PC-9 (cell line): ENCODE results near the gene CUX1. TPM values are rescaled to one million over a fixed set of nuclear protein-coding genes. Genes with fewer than 3 reads are reported as not detected.

Experiments
- BruUV-seq: library from RNA; stranded (reverse); fragments of 400-500 nt; replicated peaks from 2 replicates; lab custom pipeline; 2021; lab: Mats Ljungman, UMichigan
- CTCF ChIA-PET: fragments of 300-600 bp; sonication (Branson Sonifier 250); formaldehyde crosslinking; loops from one replicate; lab custom pipeline; 2022; ENCODE audit warnings: antibody characterized with exemption; lab: Charles Lee
- POLR2A ChIA-PET: fragments of 300-600 bp; sonication (Branson Sonifier 250); formaldehyde crosslinking; loops from one replicate; lab custom pipeline; 2022; ENCODE audit warnings: antibody characterized with exemption; ENCODE audit not compliant: unreplicated experiment; lab: Charles Lee
- DNase-seq, 2 experiments: peaks; one replicate each; pipeline versions ENCODE4 v3.0.0 to v3.0.0-alpha.2; 2015 to 2022; ENCODE audit warnings: mixed read lengths in 1 of 2
- H2AFZ ChIP-seq: fragments of 200-600 bp; sonication (generic); 2 replicates; pipeline ENCODE4 v1.8.1; 2017; ENCODE audit warnings: antibody characterized with exemption
- H3F3A ChIP-seq: fragments of 200-600 bp; sonication (generic); 2 replicates; pipeline ENCODE4 v1.8.1; 2017; ENCODE audit warnings: antibody characterized with exemption, mild to moderate bottlenecking, low read depth; ENCODE audit not compliant: insufficient read depth
- H3K27ac ChIP-seq: fragments of 200-600 bp; sonication (generic); 2 replicates; pipeline ENCODE4 v1.6.1; 2016; ENCODE audit warnings: mixed run types
- H3K27me3 ChIP-seq: fragments of 200-600 bp; sonication (generic); 2 replicates; pipeline ENCODE4 v1.6.1; 2016; ENCODE audit warnings: low read depth, mixed run types; ENCODE audit not compliant: insufficient read depth
- H3K36me3 ChIP-seq: fragments of 200-600 bp; sonication (generic); 2 replicates; pipeline ENCODE4 v1.6.1; 2016; ENCODE audit warnings: low read depth, mixed run types
- H3K4me1 ChIP-seq: fragments of 200-600 bp; sonication (generic); replicated peaks from 2 replicates; pipeline ENCODE4 v1.6.1; 2016; ENCODE audit warnings: mixed run types; ENCODE audit not compliant: insufficient read depth
- H3K4me2 ChIP-seq: fragments of 200-600 bp; sonication (generic); 2 replicates; pipeline ENCODE4 v1.6.1; 2017; ENCODE audit warnings: mixed run types
- H3K4me3 ChIP-seq: fragments of 200-600 bp; sonication (generic); 2 replicates; pipeline ENCODE4 v1.6.1; 2016; ENCODE audit warnings: mixed run types
- H3K79me2 ChIP-seq: fragments of 200-600 bp; sonication (generic); 2 replicates; pipeline ENCODE4 v1.6.1; 2017; ENCODE audit warnings: low read depth, mixed run types
- H3K9me2 ChIP-seq: fragments of 200-600 bp; sonication (generic); 2 replicates; pipeline ENCODE4 v1.8.1; 2017; ENCODE audit warnings: mild to moderate bottlenecking; ENCODE audit not compliant: insufficient read depth
- H3K9me3 ChIP-seq: fragments of 200-600 bp; sonication (generic); 2 replicates; pipeline ENCODE4 v1.8.1; 2016; ENCODE audit warnings: low read depth; ENCODE audit not compliant: insufficient read depth
- H4K20me1 ChIP-seq: fragments of 200-600 bp; sonication (generic); 2 replicates; pipeline ENCODE4 v1.8.1; 2017; ENCODE audit not compliant: insufficient read depth
- EZH2 ChIP-seq: fragments of 200-600 bp; sonication (generic); IDR thresholded peaks from 2 replicates; pipeline ENCODE4 v1.8.0; 2017; ENCODE audit warnings: antibody characterized with exemption, low read depth
- intact Hi-C: fragments of 100-400 bp; cut with micrococcal nuclease; formaldehyde crosslinking; loops from one replicate; pipeline ENCODE4 v1.10.0; 2022; ENCODE audit not compliant: unreplicated experiment
- total RNA-seq: library from RNA; stranded (reverse); gene quantifications from 2 replicates; pipeline ENCODE4 v1.2.3, GENCODE V29; 2021
- TF ChIP-seq, protein P1 (sequence below): fragments of 200-600 bp; sonication (generic); conservative IDR thresholded peaks from 2 replicates; pipeline ENCODE4 v1.6.1; 2017; ENCODE audit warnings: mixed run types, antibody characterized with exemption, mild to moderate bottlenecking, moderate library complexity

CUX1 gene
- total RNA-seq, 1 experiment from 2014 or later: 83.3 TPM

DNA sequence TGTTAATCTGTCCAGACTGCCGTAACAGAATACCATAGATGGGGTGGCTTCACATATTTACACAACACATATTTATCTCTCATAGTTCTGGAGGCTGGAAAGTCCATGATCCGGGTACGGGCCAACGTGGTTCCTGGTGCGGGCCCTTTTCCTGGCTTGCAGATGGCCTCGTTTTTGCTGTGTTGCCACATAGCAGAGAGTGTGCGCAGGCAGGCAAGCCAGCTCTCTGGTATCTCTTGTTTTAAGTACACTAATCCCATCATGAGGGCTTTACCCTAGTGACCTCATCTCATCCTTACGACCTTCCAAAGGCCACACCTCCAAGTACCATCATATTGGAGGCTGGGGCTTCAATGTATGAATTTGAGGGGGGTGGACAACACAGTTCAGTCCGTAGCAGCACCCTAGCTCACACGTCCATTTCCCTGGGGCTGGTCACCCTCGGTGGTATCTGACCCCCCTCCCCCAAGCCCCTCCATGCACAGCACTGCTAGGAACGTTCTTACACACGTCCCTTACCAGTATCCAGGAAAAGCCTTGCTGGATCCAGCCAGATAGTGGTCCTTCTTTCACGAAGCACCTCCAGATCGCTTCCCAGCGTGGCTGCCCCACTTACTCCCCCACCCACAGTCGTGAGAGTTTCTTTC is 21.5 kb downstream of the CUX1 start:
- H3F3A ChIP-seq: no peaks in the 10 kb centered on the region
- BruUV-seq: no TSS peak
- no peaks in the 10 kb centered on the region for H3K9me3 ChIP-seq
- no peaks in the 10 kb centered on the region for H3K36me3 ChIP-seq
- no peak overlapping the region for H2AFZ ChIP-seq
- no peaks in the 10 kb centered on the region for H3K4me1 ChIP-seq
- CTCF ChIA-PET: no interaction called here
- no peaks in the 10 kb centered on the region for H3K9me2 ChIP-seq
- intact Hi-C loops: no loop called here
- H3K4me2 ChIP-seq: no peak overlapping the region
- peaks cover 29% of the 10 kb centered on the region; the same call in 1 of the 2 replicates for H4K20me1 ChIP-seq
- TF ChIP-seq, protein P1, sequence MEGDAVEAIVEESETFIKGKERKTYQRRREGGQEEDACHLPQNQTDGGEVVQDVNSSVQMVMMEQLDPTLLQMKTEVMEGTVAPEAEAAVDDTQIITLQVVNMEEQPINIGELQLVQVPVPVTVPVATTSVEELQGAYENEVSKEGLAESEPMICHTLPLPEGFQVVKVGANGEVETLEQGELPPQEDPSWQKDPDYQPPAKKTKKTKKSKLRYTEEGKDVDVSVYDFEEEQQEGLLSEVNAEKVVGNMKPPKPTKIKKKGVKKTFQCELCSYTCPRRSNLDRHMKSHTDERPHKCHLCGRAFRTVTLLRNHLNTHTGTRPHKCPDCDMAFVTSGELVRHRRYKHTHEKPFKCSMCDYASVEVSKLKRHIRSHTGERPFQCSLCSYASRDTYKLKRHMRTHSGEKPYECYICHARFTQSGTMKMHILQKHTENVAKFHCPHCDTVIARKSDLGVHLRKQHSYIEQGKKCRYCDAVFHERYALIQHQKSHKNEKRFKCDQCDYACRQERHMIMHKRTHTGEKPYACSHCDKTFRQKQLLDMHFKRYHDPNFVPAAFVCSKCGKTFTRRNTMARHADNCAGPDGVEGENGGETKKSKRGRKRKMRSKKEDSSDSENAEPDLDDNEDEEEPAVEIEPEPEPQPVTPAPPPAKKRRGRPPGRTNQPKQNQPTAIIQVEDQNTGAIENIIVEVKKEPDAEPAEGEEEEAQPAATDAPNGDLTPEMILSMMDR: no peak
- TF ChIP-seq EZH2: no peak
- POLR2A ChIA-PET: no interaction called here
- peaks cover 43% of the 10 kb centered on the region for H3K79me2 ChIP-seq
- H3K27me3 ChIP-seq: no peaks in the 10 kb centered on the region
- DNase-seq: no peak
- H3K4me3 ChIP-seq: no peak overlapping the region
- no peak overlapping the region for H3K27ac ChIP-seq

DNA sequence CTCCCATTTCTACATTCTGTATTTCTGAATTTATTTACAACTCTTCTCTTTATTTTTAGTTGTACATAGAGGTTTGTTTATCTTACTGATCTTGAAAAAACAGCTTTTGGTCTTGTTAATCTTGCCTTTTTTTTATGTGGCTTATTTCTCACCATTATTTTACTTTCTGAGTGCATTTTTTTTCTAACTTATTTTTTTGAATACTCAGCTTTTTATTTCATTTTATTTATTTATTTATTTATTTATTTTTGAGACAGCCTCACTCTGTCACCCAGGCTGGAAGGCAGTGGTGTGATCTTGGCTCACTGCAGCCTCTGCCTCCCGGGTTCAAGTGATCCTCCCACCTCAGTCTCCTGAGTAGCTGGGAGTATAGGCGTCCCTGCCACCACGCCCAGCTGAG is 23.9 kb downstream of the CUX1 start:
- peaks cover 49% of the 10 kb centered on the region for H3K79me2 ChIP-seq
- H3K36me3 ChIP-seq: no peaks in the 10 kb centered on the region
- intact Hi-C loops: no loop called here
- no peaks in the 10 kb centered on the region for H3K4me1 ChIP-seq
- no peaks in the 10 kb centered on the region; the same call in 1 of the 2 replicates for H3K9me3 ChIP-seq
- peaks cover 16% of the 10 kb centered on the region; the same call in 1 of the 2 replicates for H4K20me1 ChIP-seq
- BruUV-seq: no TSS peak
- H3K9me2 ChIP-seq: no peaks in the 10 kb centered on the region
- no peak for DNase-seq
- ChIA-PET CTCF (interaction anchor here (0.9 kb wide), 1 partner anchor 16 kb away, joined by 3 read pairs; no protein-coding TSS in a partner anchor), POLR2A (interaction anchor here (0.7 kb wide), 1 partner anchor 49 kb away, joined by 3 read pairs; no protein-coding TSS in a partner anchor)
- no peak overlapping the region for H3K4me2 ChIP-seq
- TF ChIP-seq, protein P1: no peak
- no peak for TF ChIP-seq EZH2
- H3K27me3 ChIP-seq: no peaks in the 10 kb centered on the region
- H3F3A ChIP-seq: no peaks in the 10 kb centered on the region
- no peak overlapping the region for H3K27ac ChIP-seq
- H3K4me3 ChIP-seq: no peak overlapping the region
- H2AFZ ChIP-seq: no peak overlapping the region

DNA sequence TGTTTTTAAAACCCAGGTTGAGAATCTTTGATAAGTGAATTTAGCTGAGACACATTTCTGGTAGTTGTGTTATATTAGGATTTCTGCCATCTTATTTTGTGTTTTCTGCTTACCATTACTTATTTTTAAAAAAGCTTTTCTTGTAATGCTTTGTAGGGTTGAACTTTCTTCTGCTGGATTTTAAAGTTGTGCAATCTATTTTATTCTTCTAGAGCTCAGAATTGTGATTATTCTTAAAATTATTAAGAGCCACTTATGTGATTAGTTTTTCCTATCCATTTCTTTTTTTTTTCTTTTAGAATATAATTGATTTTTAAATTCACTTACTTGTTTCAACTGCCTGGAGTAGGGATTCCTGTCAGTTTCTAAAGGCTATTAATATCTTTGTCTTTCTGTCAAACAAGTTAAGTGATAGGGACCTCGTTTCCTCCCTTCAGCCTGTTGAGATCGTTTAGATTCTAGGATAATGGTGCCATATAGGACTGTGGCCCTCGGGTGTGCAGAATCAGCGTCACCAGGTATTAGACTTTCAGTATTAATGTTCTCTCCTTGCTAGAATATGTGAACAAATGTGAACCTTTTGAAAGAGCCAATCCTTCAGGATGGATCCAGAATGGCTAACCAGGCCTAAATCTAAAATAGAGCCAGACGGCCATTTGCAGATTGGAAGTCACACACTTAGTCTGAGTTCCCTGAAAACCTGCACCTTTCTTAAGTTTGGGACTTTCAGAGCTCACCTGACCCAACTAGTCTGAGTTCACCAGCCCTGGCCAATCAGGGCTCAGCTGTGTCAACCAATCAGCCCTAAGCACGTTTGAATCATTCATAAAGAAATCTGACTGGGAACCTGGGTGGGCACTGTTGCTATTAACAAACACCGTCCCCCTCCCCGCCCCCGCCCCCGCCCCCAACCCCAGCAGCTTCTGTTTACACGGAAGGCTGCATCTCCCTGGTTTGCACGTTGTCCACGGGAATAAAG is 26.2 kb downstream of the CUX1 start:
- H2AFZ ChIP-seq: no peak overlapping the region
- TF ChIP-seq, protein P1: no peak
- no peak for TF ChIP-seq EZH2
- H3K36me3 ChIP-seq: no peaks in the 10 kb centered on the region; the same call in 1 of the 2 replicates
- no peak overlapping the region for H3K4me3 ChIP-seq
- POLR2A ChIA-PET: no interaction called here
- H3K79me2 ChIP-seq: peaks cover 45% of the 10 kb centered on the region
- H3F3A ChIP-seq: no peaks in the 10 kb centered on the region
- no peaks in the 10 kb centered on the region for H3K27me3 ChIP-seq
- CTCF ChIA-PET: no interaction called here
- intact Hi-C loops: no loop called here
- DNase-seq: no peak
- H3K27ac ChIP-seq: no peak overlapping the region
- no TSS peak for BruUV-seq
- H3K4me2 ChIP-seq: no peak overlapping the region
- H4K20me1 ChIP-seq: 0 out of 2 replicates have a peak, but pooled peaks cover 11% of the 10 kb centered on the region
- no peaks in the 10 kb centered on the region for H3K9me2 ChIP-seq
- peaks cover 7% of the 10 kb centered on the region for H3K9me3 ChIP-seq
- no peaks in the 10 kb centered on the region for H3K4me1 ChIP-seq
